Activated CD4-positive, alpha-beta T cell treated with anti-CD3 and anti-CD28 coated beads, Interleukin-2, amount 10 ng/mL, durations not matched to agents 7 days and 5 days (primary cell): ENCODE results near the gene PARP6. TPM values are rescaled to one million over a fixed set of nuclear protein-coding genes. Genes with fewer than 3 reads are reported as not detected.

ENCODE experiments used
- CTCF ChIA-PET: fragments of 350-600 bp; sonication (Branson Sonifier 250); formaldehyde crosslinking; loops from one replicate; lab custom pipeline; 2021; ENCODE audit warnings: antibody characterized with exemption; lab: Charles Lee
- POLR2A ChIA-PET: fragments of 350-600 bp; sonication (Branson Sonifier 250); formaldehyde crosslinking; loops from one replicate; lab custom pipeline; 2021; ENCODE audit warnings: antibody characterized with exemption; lab: Charles Lee
- DNase-seq: peaks from one replicate; pipeline ENCODE4 v3.0.0-alpha.2; 2020
- H3K27ac Mint-ChIP-seq: one replicate; pipeline ENCODE4 v1.8.0; 2021; ENCODE audit warnings: mild to moderate bottlenecking, moderate library complexity, mixed read lengths
- H3K27me3 Mint-ChIP-seq: one replicate; pipeline ENCODE4 v1.8.0; 2021; ENCODE audit warnings: mixed read lengths
- H3K36me3 Mint-ChIP-seq: one replicate; pipeline ENCODE4 v1.8.0; 2021; ENCODE audit warnings: low read depth, mixed read lengths
- H3K4me1 Mint-ChIP-seq: one replicate; pipeline ENCODE4 v1.8.0; 2021; ENCODE audit warnings: mixed read lengths
- H3K4me3 Mint-ChIP-seq: one replicate; pipeline ENCODE4 v1.8.0; 2021; ENCODE audit warnings: mild to moderate bottlenecking, moderate library complexity, mixed read lengths
- H3K9me3 Mint-ChIP-seq: one replicate; pipeline ENCODE4 v1.8.0; 2021; ENCODE audit warnings: mixed read lengths
- total RNA-seq, 2 experiments: library from RNA; stranded (reverse); gene quantifications; one replicate each; pipeline ENCODE4 v1.2.3, GENCODE V29; 2021

PARP6 gene
- total RNA-seq, 2 experiments from 2014 or later = 62.9 to 69.2 TPM

GRCh38 chr15:72227192-72227586 is 45.2 kb downstream of the PARP6 start:
- Mint-ChIP-seq H3K4me1 (peaks cover 66% of the 10 kb centered on the region), H3K9me3 (no peaks in the 10 kb centered on the region), H3K27me3 (no peaks in the 10 kb centered on the region), H3K4me3 (peak overlapping the region; percentile 93), H3K27ac (peak overlapping the region; percentile 97), H3K36me3 (peaks cover 61% of the 10 kb centered on the region)
- DNase-seq = peak; percentile 34
- ChIA-PET POLR2A (interaction anchor here (0.9 to 1.9 kb wide), 3 partner anchors 10 to 149 kb away, joined by 3 to 6 read pairs (median 3); partner anchors contain the start of gene HEXA), CTCF (interaction anchor here (0.6 to 3.2 kb wide), 29 partner anchors 11 to 998 kb away, joined by 3 to 38 read pairs (median 4); partner anchors contain the start of gene GRAMD2A)

- H3K9me3 Mint-ChIP-seq = no peaks in the 10 kb centered on the region
- ChIA-PET CTCF (no interaction called here), POLR2A (no interaction called here)
- no peaks in the 10 kb centered on the region for H3K27me3 Mint-ChIP-seq
- no peak overlapping the region for H3K27ac Mint-ChIP-seq
- DNase-seq = no peak
- H3K4me3 Mint-ChIP-seq = no peak overlapping the region
- H3K4me1 Mint-ChIP-seq = peaks cover 77% of the 10 kb centered on the region
- H3K36me3 Mint-ChIP-seq = peaks cover 73% of the 10 kb centered on the region
Measured at GRCh38 chr15:72223278-72223677, 49.1 kb downstream of the PARP6 start.

DNA sequence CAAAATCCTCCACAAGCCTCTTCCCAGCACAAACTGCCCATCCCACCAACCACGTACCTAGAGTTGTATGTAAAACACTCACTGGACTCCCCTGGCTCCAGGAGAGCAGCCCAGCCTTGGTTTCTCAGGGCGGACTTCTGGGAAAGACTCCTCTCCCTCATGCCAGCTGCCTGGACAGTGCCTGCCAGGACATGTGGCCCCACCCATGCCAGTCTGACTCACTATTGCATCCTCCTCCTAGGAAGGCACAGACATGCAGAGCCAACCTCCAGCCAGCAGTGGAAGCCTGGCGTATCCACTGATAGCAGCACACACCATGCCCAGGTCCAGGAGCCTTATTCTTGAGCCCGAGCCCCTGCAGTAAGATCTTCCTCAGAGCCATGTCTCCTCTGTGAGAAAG is 50.0 kb downstream of the PARP6 start:
- ChIA-PET CTCF (interaction anchor here (0.6 to 0.8 kb wide), 3 partner anchors 11 to 1692 kb away, joined by 3 to 5 read pairs (median 4); no protein-coding TSS in a partner anchor), POLR2A (interaction anchor here (0.6 kb wide), 1 partner anchor 20 kb away, joined by 3 read pairs; no protein-coding TSS in a partner anchor)
- Mint-ChIP-seq H3K36me3 (peaks cover 76% of the 10 kb centered on the region), H3K9me3 (no peaks in the 10 kb centered on the region), H3K27me3 (no peaks in the 10 kb centered on the region), H3K4me3 (no peak overlapping the region), H3K27ac (peak overlapping the region; percentile 81), H3K4me1 (peaks cover 72% of the 10 kb centered on the region)
- no peak for DNase-seq

DNA sequence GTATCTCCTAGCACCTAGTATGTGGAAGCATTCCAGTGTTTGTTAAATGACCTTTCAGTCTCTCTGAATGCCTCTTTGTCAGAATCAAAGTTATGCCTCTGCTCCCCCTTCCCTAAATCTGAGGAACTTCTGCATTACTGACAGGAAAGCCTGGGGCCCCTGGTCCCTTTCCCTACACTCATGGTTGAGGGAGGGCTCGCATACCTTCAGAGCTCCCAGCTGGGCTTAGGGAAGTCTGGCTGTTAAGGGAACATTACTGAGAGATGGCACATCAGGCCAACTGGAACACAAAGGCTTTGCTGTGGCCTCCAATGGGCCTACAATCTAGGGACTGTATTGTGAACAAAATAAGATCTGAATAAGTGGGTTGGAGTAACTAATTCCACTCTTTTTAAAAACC is 51.7 kb downstream of the PARP6 start:
- no peak for DNase-seq
- Mint-ChIP-seq H3K4me1 (peaks cover 57% of the 10 kb centered on the region), H3K27ac (no peak overlapping the region), H3K27me3 (no peaks in the 10 kb centered on the region), H3K4me3 (no peak overlapping the region), H3K9me3 (no peaks in the 10 kb centered on the region), H3K36me3 (peaks cover 77% of the 10 kb centered on the region)
- POLR2A ChIA-PET = no interaction called here
- CTCF ChIA-PET = interaction anchor here (0.7 to 1.7 kb wide), 4 partner anchors 10 to 52 kb away, joined by 3 to 6 read pairs (median 4); partner anchors contain the start of gene PKM

DNA sequence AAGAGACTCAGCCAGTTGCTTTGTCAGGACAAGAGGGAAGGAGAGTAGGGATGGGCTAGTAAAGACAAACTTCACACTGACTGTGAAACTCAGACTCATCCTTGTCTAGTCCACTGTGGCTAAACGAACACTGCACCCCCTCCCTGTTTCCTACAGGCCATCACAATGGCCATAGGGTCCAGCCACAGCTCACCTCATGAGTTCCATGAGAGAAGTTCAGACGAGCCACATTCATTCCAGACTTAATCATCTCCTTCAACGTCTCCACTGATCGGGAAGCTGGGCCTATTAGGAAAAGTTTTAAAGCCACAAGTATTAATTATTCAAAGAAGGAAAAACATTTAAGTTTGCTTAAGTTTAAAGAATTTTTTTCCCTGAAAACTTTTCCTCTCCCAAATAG is 55.1 kb downstream of the PARP6 start:
- no peak overlapping the region for H3K4me3 Mint-ChIP-seq
- H3K4me1 Mint-ChIP-seq = peaks cover 31% of the 10 kb centered on the region
- H3K27me3 Mint-ChIP-seq = no peaks in the 10 kb centered on the region
- H3K27ac Mint-ChIP-seq = no peak overlapping the region
- H3K36me3 Mint-ChIP-seq = peaks cover 71% of the 10 kb centered on the region
- CTCF ChIA-PET = interaction anchor here (1.0 to 3.7 kb wide), 2 partner anchors 10 to 24 kb away, joined by 3 to 26 read pairs; no protein-coding TSS in a partner anchor
- DNase-seq = no peak
- no peaks in the 10 kb centered on the region for H3K9me3 Mint-ChIP-seq
- POLR2A ChIA-PET = no interaction called here

- Mint-ChIP-seq H3K4me3 (no peak overlapping the region), H3K9me3 (no peaks in the 10 kb centered on the region), H3K4me1 (peaks cover 22% of the 10 kb centered on the region), H3K27me3 (no peaks in the 10 kb centered on the region), H3K36me3 (peaks cover 77% of the 10 kb centered on the region), H3K27ac (no peak overlapping the region)
- no peak for DNase-seq
- POLR2A ChIA-PET = interaction anchor here (1.0 kb wide), 1 partner anchor 10 kb away, joined by 5 read pairs; no protein-coding TSS in a partner anchor
- CTCF ChIA-PET = interaction anchor here (0.9 to 3.7 kb wide), 2 partner anchors 11 to 35 kb away, joined by 3 to 26 read pairs; no protein-coding TSS in a partner anchor
Measured at GRCh38 chr15:72216079-72216478, 56.3 kb downstream of the PARP6 start.

DNA sequence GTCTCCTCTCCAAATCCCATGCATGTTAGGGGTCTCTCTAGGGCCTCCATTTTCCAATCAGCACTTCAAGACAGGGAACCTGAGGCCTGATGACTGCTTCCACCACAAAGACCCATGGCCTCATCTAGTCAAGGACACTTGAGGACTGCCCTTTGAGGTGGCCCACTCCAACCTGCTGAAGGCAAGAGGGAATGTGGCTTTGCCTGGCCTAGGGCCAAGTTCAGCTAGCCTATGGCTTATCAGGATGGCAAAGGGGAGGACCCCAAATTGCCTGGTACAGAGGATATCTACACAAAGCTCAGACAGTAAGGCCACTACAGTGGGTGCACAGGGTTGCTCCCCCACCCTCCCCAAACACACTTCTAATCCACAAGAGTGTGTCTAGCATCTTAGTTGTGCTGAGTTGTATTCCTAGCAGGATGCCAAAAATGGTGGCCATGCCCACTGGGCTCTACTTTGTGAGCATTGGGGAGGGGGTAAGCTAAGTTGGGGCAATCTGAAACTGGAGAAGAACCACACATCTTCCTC is 64.7 kb downstream of the PARP6 start:
- Mint-ChIP-seq H3K27ac (no peak overlapping the region), H3K36me3 (peaks cover 89% of the 10 kb centered on the region), H3K4me1 (peaks cover 5% of the 10 kb centered on the region), H3K4me3 (no peak overlapping the region), H3K9me3 (no peaks in the 10 kb centered on the region), H3K27me3 (no peaks in the 10 kb centered on the region)
- CTCF ChIA-PET = interaction anchor here (1.1 to 1.5 kb wide), 3 partner anchors 19 to 31 kb away, joined by 3 to 5 read pairs (median 4); no protein-coding TSS in a partner anchor
- POLR2A ChIA-PET = no interaction called here
- no peak for DNase-seq

DNA sequence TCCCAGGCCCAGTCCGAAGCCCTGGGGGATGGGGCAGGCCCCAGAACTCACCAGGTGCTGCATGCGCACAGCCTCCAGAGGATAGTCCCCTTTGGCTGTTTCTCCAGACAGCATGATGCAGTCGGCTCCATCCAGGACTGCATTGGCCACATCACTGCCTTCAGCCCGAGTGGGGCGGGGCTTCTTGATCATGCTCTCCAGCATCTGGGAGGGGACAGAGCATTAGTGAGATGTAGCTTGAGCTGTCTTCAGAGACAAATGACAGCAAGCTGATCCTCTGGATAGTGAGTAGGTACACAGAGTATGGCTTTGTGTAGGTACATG is 65.7 kb downstream of the PARP6 start:
- CTCF ChIA-PET = interaction anchor here (0.6 to 1.1 kb wide), 2 partner anchors 20 to 541 kb away, joined by 3 to 5 read pairs; no protein-coding TSS in a partner anchor
- Mint-ChIP-seq H3K27ac (no peak overlapping the region), H3K4me3 (no peak overlapping the region), H3K27me3 (no peaks in the 10 kb centered on the region), H3K36me3 (peaks cover 89% of the 10 kb centered on the region), H3K4me1 (peaks cover 5% of the 10 kb centered on the region), H3K9me3 (no peaks in the 10 kb centered on the region)
- POLR2A ChIA-PET = no interaction called here
- no peak for DNase-seq

GRCh38 chr15:72205896-72206676 is 66.3 kb downstream of the PARP6 start:
- peaks cover 5% of the 10 kb centered on the region for H3K4me1 Mint-ChIP-seq
- no peaks in the 10 kb centered on the region for H3K9me3 Mint-ChIP-seq
- no peak for DNase-seq
- no peak overlapping the region for H3K27ac Mint-ChIP-seq
- no peaks in the 10 kb centered on the region for H3K27me3 Mint-ChIP-seq
- H3K4me3 Mint-ChIP-seq = no peak overlapping the region
- H3K36me3 Mint-ChIP-seq = peaks cover 85% of the 10 kb centered on the region
- ChIA-PET POLR2A (interaction anchor here (0.7 kb wide), 1 partner anchor 10 kb away, joined by 5 read pairs; no protein-coding TSS in a partner anchor), CTCF (interaction anchor here (0.6 kb wide), 3 partner anchors 16 to 540 kb away, joined by 3 read pairs; no protein-coding TSS in a partner anchor)

- Mint-ChIP-seq H3K27me3 (no peaks in the 10 kb centered on the region), H3K27ac (no peak overlapping the region), H3K4me3 (no peak overlapping the region), H3K9me3 (no peaks in the 10 kb centered on the region), H3K4me1 (peaks cover 5% of the 10 kb centered on the region), H3K36me3 (peaks cover 87% of the 10 kb centered on the region)
- no peak for DNase-seq
- CTCF ChIA-PET = interaction anchor here (0.6 kb wide), 1 partner anchor 15 kb away, joined by 3 read pairs; no protein-coding TSS in a partner anchor
- POLR2A ChIA-PET = interaction anchor here (0.6 kb wide), 1 partner anchor 28 kb away, joined by 3 read pairs; no protein-coding TSS in a partner anchor
Measured at GRCh38 chr15:72205273-72205672, 67.1 kb downstream of the PARP6 start.

- POLR2A ChIA-PET = no interaction called here
- H3K9me3 Mint-ChIP-seq = no peaks in the 10 kb centered on the region
- H3K27me3 Mint-ChIP-seq = no peaks in the 10 kb centered on the region
- CTCF ChIA-PET = no interaction called here
- no peak overlapping the region for H3K4me3 Mint-ChIP-seq
- H3K36me3 Mint-ChIP-seq = peaks cover 84% of the 10 kb centered on the region
- peaks cover 9% of the 10 kb centered on the region for H3K4me1 Mint-ChIP-seq
- DNase-seq = no peak
- H3K27ac Mint-ChIP-seq = no peak overlapping the region
Measured at GRCh38 chr15:72203507-72203837, 68.9 kb downstream of the PARP6 start.

- POLR2A ChIA-PET = interaction anchor here (0.5 kb wide), 1 partner anchor 20 kb away, joined by 3 read pairs; no protein-coding TSS in a partner anchor
- Mint-ChIP-seq H3K4me1 (peaks cover 13% of the 10 kb centered on the region), H3K4me3 (no peak overlapping the region), H3K36me3 (peaks cover 84% of the 10 kb centered on the region), H3K27ac (peak overlapping the region; percentile 58), H3K9me3 (no peaks in the 10 kb centered on the region), H3K27me3 (peaks cover 4% of the 10 kb centered on the region)
- CTCF ChIA-PET = interaction anchor here (6.5 kb wide), 1 partner anchor 25 kb away, joined by 36 read pairs; no protein-coding TSS in a partner anchor
- no peak for DNase-seq
Measured at GRCh38 chr15:72202801-72203506, 69.4 kb downstream of the PARP6 start.
